Measurements from ENCODE around the gene CDC42EP2.

The CDC42EP2 gene

DNA sequence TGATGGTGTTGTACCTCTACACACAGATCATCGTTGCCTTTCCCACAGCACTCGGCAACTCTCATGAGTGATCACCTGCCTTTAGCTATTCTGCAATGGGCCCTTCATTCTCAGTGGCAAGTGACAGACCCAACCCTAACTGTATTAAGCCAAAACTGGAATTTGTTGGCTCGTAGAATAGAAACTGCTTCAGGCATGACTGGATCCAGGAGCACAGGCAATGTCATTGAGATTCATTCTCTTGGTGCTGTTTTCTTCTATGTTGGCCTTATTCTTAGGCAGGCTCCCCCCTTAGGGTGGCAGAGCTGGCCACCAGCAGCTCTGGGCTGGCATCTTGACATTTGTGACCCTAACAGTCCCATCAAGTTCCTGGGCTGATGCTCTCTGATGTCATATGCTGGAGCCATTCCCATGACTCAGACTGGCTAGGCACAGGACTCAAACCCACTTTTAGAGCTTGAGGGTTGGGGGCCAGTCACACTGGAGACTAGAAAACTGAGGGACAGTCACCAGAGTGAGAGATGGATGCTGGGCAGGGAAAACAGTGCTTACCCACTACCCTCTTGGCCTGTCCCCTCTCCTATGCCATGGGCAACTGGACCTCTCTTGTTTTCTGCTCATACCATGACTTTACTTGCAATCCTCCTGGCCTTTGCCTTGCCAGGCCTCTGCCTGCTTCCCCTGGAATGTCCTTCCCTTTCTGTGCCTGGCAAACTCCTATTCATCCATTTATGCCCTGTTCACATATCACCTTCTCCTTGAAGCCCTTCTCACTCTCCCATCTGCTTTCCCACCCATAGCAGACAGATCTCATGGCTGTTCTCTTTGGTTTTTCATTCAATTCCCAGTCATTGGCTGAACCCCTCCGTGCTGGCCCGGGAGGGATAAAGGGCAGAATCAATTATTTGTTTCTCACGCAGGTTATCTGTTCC, 7.1 kb upstream of the CDC42EP2 start:
- ChIA-PET CTCF (interaction anchor here (22.1 to 39.5 kb wide), 2 partner anchors 8 to 18 kb away, joined by 686 read pairs; partner anchors contain the start of gene CDC42EP2), POLR2A (no interaction called here)
- TF ChIP-seq, protein P1, sequence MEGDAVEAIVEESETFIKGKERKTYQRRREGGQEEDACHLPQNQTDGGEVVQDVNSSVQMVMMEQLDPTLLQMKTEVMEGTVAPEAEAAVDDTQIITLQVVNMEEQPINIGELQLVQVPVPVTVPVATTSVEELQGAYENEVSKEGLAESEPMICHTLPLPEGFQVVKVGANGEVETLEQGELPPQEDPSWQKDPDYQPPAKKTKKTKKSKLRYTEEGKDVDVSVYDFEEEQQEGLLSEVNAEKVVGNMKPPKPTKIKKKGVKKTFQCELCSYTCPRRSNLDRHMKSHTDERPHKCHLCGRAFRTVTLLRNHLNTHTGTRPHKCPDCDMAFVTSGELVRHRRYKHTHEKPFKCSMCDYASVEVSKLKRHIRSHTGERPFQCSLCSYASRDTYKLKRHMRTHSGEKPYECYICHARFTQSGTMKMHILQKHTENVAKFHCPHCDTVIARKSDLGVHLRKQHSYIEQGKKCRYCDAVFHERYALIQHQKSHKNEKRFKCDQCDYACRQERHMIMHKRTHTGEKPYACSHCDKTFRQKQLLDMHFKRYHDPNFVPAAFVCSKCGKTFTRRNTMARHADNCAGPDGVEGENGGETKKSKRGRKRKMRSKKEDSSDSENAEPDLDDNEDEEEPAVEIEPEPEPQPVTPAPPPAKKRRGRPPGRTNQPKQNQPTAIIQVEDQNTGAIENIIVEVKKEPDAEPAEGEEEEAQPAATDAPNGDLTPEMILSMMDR (IDR thresholded peaks at IDR 0.05; ENCODE audit: control extremely low read depth, extremely low read depth, low read depth, missing control alignments): no peak
- DNase-seq (ENCODE audit: extremely low spot score): no peak

DNA sequence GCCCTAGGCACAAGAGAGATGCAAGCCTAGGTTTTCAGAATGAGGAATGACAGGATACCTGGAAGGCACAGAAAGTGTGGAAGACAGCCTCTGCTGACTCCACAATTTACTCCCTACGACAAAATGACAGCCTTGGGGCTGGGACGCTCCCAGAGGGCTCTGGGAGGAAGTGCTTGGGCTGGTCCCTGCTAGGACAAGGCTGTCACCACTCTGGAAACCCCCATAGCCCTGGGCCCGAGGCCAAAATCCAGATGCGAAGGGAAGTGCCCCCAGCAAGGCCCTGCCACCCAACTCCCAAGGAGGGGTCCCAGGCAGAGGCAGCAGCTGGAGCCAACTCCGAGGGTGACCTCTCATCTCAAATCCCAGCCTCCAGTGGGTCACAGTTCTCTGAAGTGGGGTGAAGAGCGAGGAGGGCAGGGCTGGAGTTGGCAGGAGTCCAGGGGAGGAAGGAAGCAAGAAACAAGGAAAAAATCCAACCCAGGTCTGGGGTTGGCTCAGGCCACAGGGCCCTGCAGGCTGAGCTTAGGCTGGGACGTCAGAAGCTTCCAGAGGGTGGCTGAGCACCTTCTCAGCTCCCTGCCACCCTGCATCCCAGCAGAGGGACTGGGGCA, 6.3 kb upstream of the CDC42EP2 start:
- ChIA-PET CTCF (interaction anchor here (1.3 to 39.5 kb wide), 3 partner anchors 7 to 198 kb away, joined by 3 to 686 read pairs (median 686); partner anchors contain the start of gene CDC42EP2), POLR2A (no interaction called here)
- TF ChIP-seq, protein P1 (IDR thresholded peaks at IDR 0.05; ENCODE audit: control extremely low read depth, extremely low read depth, low read depth, missing control alignments): no peak
- DNase-seq (ENCODE audit: extremely low spot score): no peak

- no peak for DNase-seq (ENCODE audit: extremely low spot score)
- TF ChIP-seq, protein P1 (IDR thresholded peaks at IDR 0.05; ENCODE audit: control extremely low read depth, extremely low read depth, low read depth, missing control alignments): no peak
- ChIA-PET CTCF (interaction anchor here (1.3 to 39.5 kb wide), 3 partner anchors 7 to 199 kb away, joined by 3 to 686 read pairs (median 686); partner anchors contain the start of gene CDC42EP2), POLR2A (interaction anchor here (0.7 kb wide), 1 partner anchor 197 kb away, joined by 5 read pairs; no protein-coding TSS in a partner anchor)
These were observed 5.7 kb upstream of the CDC42EP2 start for GRCh38 chr11:65309006-65309405.

GRCh38 chr11:65310215-65310614, 4.5 kb upstream of the CDC42EP2 start:
- TF ChIP-seq, protein P1 (IDR thresholded peaks at IDR 0.05; ENCODE audit: control extremely low read depth, extremely low read depth, low read depth, missing control alignments): no peak
- no peak for DNase-seq (ENCODE audit: extremely low spot score)
- ChIA-PET CTCF (interaction anchor here (1.1 to 22.1 kb wide), 3 partner anchors 19 to 93 kb away, joined by 3 to 686 read pairs (median 288); partner anchors contain the start of gene DPF2), POLR2A (no interaction called here)

DNA sequence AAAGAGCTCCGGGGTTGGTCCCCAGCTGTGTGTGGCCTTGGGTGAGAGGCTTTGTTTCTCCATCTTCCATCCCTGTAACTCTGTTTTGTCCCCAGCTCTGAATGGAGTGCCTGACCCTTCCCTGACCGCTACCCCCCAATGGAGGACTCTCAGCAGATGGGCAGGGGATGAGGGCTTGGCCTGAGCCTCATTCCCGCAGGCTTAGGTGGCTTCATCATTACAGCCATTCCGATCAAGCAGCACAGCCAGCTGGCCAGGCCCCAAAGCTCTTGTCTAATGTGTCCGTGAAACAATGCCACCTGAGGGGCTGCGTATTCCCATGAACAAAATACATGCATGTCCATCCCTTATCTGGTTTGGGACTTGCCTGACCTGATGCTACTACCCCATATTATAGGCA, 3.9 kb upstream of the CDC42EP2 start:
- CTCF ChIA-PET: interaction anchor here (0.7 to 22.1 kb wide), 4 partner anchors 18 to 114 kb away, joined by 3 to 686 read pairs (median 146); partner anchors contain the start of gene DPF2
- DNase-seq (ENCODE audit: extremely low spot score): no peak
- TF ChIP-seq, protein P1 (IDR thresholded peaks at IDR 0.05; ENCODE audit: control extremely low read depth, extremely low read depth, low read depth, missing control alignments): no peak
- POLR2A ChIA-PET: no interaction called here

GRCh38 chr11:65311170-65311678, 3.4 kb upstream of the CDC42EP2 start:
- TF ChIP-seq, protein P1 (IDR thresholded peaks at IDR 0.05; ENCODE audit: control extremely low read depth, extremely low read depth, low read depth, missing control alignments): no peak
- CTCF ChIA-PET: interaction anchor here (0.7 to 22.1 kb wide), 4 partner anchors 18 to 114 kb away, joined by 3 to 686 read pairs (median 146); partner anchors contain the start of gene DPF2
- no peak for DNase-seq (ENCODE audit: extremely low spot score)
- POLR2A ChIA-PET: interaction anchor here (0.5 to 0.7 kb wide), 2 partner anchors 23 to 43 kb away, joined by 5 read pairs; partner anchors contain the start of gene TIGD3

Measured in GM10248 (cell line).